ENCODE results near the gene KLHL42.
"Not testable (repeated sequence)": the region's sequence is repeated elsewhere in the genome, so short reads cannot be mapped to it uniquely, and the experiment has no call there.

Gene KLHL42

GRCh38 chr12:27818401-27818918 lies 38.4 kb downstream of the KLHL42 start:
- peak; percentile 10 for DNase-seq

DNA sequence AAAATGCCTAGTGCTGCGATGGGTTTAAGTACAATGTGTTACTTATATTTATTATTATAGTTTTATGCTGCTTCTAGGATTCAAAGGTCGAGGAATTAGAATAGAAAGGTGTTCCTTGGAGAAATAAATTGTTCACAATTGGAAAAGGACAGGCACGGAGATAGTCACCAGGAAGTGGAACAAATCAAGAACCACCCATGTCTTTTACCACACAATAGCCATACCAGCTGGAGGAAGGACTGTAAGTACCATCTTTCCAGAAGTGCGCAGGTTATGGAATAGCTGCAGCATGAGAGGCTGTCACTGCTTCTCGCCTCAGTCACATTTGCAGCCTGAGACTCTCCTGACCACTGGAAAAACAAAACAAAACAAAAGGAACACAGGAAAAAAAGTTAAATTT lies 40.5 kb downstream of the KLHL42 start:
- no peak for DNase-seq

DNA sequence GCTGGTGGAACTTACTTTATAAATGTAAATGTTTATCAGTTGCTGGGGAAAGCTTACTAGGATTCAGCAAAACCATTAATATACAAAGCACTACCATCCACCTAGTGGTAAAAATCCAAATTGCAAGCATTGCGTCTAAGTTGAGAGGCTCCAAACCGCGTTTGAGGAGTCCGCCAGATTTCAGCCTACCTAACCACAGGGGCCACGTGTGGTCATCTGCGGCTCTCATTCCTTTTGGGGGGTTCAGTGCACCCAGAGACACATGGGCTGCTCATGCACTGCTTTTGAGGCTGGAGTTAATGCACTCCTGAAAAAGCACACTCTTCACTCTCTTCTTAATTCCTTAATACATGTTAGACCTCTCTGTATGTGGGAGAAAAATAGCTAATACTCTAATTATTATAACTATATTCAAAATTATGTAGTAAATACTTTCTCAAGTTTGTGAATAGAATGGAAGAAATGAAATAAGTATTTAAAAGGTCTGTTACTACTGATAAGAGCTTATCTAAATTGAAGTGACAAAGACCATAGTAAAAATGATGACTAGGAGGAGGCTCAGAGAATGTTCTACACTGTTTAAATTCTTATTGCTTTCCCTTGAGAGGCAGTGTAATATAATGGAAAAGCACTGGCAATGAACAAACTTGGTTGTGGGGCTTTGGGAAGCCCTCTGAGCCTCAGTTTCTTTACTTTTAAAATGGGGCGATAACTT lies 41.4 kb downstream of the KLHL42 start:
- DNase-seq = peak; percentile 87

GRCh38 chr12:27822076-27822712 lies 42.2 kb downstream of the KLHL42 start:
- DNase-seq = no peak

- no peak for DNase-seq
Measured at GRCh38 chr12:27823038-27823437, 43.0 kb downstream of the KLHL42 start.

GRCh38 chr12:27824126-27824842 lies 44.3 kb downstream of the KLHL42 start:
- DNase-seq = no peak

GRCh38 chr12:27826076-27826475 lies 46.0 kb downstream of the KLHL42 start:
- no peak for DNase-seq

DNA sequence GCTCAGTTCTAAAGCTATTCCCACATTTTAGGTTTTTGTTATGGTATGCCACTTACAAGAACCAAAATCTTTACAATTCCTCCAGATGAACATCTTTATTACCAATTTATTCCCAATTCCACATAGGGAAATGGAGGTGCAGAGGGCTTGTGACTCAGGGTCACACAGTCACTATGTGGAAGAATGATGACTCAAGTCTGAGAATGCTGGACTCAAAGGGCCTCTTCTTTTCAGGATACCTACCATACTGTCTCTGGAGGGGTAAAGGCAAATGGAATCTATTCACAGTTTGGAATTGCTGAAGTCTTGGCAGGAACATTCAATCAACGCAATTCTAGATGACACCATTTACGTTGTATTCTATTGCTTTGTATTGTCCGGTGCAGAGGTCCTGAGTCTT lies 48.2 kb downstream of the KLHL42 start:
- no peak for DNase-seq

DNA sequence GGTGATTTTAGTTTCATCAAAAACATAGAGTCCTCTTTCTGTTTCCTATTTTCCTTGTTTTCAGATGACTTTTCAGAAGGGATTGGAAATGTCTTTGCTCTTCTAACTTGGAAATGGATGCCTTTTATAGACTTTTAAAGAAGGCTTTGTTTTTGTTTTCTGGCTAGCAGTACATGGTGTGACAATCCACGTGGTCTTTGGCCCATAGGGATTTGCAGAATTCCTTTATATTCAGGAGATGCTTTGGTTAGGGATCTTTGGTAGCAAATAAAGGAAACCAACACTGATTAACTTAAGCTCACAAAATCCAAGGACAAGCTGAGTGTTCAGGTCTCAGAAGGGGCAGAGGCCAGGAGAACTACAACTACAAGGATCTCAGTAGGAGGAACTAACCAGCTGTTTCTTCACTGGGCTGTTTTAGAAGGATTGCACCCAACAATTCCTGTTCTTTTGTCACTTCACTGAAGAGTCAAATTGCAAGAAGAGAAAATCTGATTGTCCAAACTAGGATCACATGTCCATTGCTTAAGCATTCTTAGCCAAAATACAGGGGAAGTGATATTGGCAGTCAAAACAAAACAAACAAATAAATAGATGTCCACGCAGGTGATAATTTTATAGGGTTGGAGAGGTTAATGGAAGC lies 58.6 kb downstream of the KLHL42 start:
- no peak for DNase-seq

- DNase-seq = no peak
Measured at GRCh38 chr12:27840229-27840999, 60.4 kb downstream of the KLHL42 start.

GRCh38 chr12:27841392-27841882 lies 61.4 kb downstream of the KLHL42 start:
- DNase-seq = no peak

DNA sequence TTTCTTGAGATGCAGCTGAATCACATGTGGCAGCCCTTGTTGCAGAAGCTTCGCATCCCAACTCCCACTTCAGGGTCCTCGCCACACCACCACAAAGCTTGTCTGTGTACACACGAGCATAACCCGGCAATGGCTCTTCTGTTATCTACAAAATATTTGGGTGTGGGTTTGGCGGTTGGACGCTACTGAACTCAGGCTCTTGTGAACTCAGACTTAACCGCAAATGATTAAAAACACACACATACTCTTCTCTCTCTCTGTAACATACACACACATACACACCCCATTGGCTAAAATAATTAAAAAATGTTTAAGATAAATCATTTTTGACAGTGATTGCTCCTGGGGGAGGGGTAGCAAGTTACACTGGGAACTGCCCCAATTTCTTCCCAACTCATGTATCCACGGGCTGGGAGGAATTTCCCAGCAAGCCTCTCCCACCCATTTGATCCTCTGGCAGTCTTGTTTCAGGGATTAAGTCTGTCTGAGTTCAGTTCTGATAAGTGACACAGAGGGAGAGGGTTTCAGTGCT lies 63.7 kb downstream of the KLHL42 start:
- peak; percentile 47 for DNase-seq

DNA sequence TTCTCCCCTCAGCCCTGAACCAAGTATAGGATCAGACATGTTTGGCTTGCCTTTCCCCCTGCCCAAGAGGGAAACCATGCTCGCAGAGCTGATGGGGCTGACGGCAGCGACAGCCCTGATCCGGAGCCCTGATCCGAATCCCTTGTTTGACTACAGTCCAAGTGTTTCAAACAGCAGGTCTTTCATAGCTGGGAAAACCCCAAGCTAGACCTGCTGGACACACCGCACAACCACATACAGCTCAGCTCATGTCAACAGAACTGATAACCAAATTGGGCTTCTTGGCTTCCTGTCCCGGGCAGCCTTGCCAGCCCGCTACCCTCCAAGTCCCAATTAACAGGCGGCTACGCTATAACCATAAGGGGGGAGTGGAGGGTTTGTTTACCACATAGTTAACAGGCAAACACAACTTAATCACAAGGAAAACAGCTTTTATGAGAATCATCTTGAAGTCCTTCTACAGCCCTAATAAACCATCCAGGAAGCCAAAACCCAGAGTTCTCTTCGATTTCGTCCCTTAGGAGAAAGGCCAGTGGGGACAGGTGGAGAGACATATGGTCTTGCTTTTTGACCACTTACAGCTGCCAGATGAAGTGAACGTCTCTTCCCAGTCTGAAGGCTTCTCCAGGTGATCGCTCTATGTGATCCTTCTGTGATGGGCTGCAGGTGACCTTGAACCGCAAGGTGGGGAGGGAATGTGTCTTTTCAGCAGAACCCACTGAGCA lies 64.5 kb downstream of the KLHL42 start:
- DNase-seq = no peak

DNA sequence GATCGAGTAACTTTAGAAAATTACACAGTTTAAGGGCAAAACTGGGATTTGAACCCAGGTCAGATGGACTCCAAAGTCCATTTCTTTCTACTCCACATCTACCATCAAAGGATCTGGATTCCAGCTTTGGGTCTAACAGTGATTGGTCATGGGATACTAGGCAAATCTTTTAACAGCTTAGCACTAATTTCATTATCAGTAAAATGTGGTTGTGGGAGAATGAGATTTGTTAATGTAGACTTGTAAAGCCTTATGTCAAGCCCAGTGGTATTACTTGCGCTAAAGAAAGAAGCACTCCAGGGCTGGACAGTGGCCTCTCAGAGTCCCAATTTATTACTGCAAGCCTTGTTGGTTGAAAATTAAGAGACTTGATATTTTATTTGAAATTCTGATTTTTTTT lies 65.2 kb downstream of the KLHL42 start:
- DNase-seq = no peak

- not testable (repeated sequence) for DNase-seq
Measured at GRCh38 chr12:27845706-27846105, 65.7 kb downstream of the KLHL42 start.

- not testable (repeated sequence) for DNase-seq
Measured at GRCh38 chr12:27847293-27847692, 67.3 kb downstream of the KLHL42 start.

GRCh38 chr12:27851311-27851710 lies 71.3 kb downstream of the KLHL42 start:
- no peak for DNase-seq

GRCh38 chr12:27852117-27852516 lies 72.1 kb downstream of the KLHL42 start:
- peak; percentile 4 for DNase-seq
